ENCODE data around the gene MTHFR.

Gene MTHFR

DNA sequence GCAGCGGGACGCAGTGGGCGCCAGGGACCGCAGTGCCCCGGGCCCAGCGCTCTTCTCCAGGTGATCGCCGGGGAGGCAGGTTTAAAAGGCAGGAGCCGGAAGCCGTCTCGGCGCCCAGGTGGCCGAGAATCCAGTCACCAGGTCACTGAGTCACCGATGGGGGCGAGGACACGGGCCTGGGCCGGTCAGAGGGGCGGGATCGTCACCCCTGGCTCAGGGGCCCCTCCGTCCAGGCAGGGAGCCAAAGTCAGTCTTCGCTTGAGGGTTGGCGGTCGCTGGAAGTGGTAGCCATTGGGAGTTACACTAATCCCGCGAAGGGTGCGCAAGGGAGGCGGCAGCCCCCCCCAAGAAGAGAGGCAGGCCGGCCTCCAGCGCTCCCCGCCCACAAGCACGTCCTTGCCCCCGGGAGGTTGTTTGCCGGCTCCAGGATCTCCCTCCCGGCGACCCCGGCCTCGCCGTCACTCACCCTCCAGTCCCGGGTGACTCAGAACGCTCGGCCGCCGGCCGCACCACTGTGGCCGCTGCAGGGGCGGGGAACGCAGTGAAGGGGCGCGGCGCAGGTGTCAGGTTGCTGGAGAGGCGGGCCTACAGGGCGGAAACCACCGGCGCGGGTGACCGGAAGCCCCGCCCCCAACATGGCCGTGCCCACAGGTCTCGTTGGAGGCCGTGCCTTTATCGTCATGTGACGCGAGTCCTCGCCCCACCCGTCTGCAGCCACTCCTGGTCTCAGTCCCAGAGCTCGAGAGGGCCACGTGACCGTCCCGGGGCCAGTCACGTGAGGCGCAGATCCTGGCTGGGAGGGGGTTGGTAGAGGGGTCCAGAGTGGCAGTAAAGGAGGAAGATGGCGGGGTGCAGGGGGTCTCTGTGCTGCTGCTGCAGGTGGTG is at the start of gene MTHFR, which contains the start of gene CLCN6:
Gene MTHFR (minus strand): TSS at position 543 of the 885 bp plus-strand sequence. CDS start 2,848 bp downstream, outside the sequence.
Gene CLCN6 (plus strand): TSS at position 770 of the 885 bp plus-strand sequence. CDS start 72 bp downstream, at position 842.
- DNase-seq = peak; percentile 82

DNA sequence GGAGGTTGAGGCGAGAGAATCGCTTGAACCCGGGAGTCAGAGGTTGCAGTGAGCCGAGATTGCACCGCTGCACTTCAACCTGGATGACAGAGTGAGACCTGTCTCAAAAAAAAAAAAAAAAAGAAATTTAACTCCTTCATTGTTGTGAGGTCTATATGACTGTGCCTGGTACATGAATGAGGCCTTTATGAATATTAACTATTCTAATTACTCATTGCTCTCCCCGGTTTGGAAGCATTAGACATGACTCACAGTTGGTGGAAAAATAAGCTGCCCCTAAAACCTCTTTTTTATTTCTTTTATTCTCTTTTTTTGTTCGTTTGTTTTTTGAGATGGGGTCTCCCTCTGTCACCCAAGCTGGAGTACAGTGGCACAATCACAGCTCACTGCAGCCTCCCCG is 49.7 kb upstream of the MTHFR start:
- DNase-seq = no peak

DNA sequence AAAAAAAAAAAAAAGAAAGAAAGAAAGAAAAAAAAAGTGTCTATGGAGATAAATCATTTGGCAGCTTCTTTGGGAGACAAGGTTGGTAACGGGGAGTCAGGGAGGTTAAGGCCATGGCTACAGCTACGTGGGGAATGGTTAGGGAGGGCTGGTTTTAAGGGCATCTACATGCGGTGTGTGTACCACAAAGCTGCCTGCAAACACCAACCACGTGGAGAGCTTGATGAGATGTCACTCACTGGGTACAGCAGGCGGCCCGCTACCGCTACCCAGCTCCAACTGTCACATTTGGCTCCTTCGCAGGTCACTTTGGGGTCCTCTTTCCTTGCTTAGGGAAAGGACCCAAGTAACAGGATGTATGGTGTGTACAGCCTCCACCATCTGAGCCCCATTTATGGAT is 48.8 kb upstream of the MTHFR start:
- no peak for DNase-seq

DNA sequence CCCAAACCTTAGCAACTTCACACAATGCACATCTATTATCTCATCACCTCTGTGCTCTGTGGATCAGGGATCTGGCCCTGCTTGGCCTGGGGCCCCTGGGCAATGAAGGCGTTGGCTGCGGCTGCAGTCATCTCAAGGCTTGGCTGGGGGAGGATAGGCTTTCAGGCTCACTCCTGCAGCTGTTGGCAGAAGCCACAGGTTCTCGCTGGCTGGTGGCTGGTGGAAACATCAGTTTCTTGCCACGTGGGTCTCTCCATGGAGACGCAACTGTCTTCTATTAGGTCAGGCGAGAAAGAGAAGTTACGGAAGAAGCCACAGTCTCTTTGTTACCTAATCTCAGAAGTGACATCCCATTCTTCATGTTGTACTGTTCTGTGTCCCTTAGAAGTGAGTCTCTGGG is 45.4 kb upstream of the MTHFR start:
- DNase-seq = no peak

DNA sequence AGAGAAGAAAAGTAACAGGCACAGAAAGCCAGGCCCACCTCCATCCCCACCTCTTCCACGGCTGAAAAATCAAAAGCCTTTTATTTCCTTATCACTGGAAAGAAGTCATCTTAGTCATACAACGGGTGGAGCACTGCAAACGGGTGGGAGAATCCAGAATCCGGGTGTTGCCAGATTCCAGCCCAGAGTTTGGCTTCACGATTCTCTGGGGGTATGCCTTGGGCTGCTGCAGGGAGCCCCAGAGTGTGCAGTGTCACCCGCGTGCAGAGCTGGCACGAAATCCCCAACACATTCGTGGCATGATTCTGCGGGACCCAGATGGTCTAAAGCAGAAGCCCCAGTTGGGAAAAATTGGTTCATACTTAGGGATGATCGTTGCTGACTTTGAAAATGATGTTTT is 44.4 kb upstream of the MTHFR start:
- DNase-seq = no peak

DNA sequence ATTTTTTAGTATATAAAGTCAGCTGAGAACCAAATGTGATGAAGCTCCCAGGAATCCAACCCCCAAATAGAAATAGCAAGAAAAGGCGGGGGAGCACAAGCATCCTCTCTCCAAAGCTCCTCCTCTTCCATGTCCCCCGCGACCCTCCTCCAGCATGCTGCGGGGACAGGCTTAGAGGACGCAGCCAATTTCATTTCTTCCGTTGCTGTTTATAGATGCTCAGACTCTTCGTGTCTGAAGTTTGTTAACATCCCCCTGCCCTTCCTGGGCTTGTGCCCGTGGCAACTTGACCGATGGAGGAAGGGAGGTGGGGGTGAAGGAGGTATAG is 42.6 kb upstream of the MTHFR start:
- no peak for DNase-seq

DNA sequence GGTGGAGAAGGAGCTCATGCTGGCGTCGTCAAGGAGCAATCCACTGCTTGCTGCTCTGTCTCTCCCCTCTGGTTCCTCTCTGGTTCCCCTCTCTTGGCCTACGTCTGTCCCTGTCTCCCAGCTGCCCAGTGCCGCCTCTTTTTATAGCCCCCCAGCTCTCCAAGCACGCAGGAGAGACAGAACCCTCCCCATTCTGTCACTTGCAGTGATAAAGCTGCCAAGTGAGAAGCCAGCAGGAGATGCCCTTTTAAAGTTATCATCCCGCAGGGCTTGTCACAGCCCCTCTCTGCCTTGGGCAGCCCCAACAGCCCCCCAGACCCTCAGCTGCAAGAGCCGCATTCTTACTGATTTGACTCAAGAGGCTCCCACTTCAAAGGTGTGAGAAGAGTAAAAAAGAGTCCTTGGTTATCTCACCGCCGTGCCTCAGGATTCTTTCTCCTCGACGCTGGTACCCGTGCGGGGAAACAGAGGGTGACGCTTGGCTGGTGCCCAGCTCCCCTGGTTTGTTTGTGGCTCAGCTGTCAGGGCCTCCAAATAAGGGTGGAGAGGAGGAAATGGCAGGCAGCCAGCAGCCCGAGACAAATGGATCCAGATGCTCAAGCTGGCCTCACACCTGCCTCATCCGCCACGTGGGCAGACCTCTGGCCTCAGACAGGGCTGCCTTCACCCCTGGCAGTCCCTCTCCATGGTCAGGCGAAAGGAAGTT is 42.1 kb upstream of the MTHFR start, which contains the start of gene NPPA:
Gene NPPA (minus strand): TSS at position 117 of the 706 bp plus-strand sequence. CDS start 99 bp downstream, at position 18.
- peak; percentile 10 for DNase-seq

DNA sequence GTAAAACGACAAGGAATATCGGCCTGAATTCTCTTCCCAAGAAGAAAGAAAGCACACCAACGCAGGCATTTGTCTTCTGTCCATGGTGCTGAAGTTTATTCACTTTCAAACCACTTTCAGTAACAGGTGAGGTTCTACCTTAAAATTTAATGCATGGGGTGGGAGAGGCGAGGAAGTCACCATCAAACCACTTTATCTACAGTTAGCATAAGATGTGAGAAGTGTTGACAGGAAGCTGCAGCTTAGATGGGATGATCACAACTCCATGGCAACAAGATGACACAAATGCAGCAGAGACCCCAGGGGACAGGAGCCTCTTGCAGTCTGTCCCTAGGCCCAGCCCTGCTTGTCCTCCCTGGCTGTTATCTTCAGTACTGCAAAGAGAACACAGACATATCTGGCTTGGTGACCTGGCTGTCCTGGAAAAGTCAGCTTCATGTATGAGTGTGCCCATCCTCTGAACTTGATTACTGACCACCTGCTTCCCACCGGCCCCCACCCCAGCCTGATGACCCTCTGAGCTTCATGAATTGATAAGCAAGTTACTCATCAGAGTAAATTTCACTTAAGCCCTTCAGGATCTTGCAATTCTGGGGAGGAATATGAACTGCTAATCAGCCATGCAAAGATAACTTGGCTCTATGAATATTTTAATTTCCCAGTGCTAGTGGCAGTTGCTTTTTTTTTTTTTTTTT is 40.0 kb upstream of the MTHFR start:
- DNase-seq = no peak

DNA sequence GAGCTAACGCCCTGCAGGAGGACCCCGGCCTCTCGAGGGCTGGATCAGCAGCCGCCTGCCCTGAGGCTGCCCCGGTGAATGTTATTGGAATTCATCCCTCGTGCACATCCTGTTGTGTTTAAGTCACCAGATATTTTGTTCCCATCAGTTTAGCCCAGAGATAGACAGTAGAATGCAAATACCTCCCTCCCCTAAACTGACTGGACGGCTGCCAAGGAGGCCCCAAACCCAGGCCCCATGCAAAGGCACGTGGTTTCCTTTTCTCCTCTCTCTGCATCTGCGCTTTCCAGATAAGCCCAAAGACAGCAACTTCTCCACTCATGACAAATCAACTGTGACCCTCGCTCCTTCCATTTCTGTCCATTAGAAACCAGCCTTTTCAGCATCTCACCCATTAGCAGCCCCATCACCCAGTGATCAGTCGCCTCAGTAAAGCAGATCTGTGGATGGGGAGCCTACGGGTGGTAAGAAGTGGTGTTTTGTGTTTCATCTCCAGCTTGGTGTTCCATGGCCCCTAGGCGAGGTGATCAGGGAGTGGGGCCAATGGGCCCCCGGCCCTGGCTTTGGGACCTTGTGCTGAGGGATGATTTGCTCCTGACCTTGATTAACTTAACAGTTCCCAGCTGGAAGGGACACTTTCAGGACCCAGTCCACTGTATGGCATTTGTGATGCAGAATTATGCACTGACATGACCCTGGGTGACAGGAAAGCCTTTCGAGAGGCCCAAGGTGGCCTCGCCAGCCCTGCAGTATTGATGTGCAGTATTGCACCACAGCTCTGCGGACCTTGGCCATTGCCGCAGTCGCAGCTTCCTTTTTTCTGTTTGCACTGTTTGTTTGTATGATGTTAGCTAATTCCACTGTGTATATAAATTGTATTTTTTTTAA is 36.6 kb upstream of the MTHFR start:
- no peak for DNase-seq

DNA sequence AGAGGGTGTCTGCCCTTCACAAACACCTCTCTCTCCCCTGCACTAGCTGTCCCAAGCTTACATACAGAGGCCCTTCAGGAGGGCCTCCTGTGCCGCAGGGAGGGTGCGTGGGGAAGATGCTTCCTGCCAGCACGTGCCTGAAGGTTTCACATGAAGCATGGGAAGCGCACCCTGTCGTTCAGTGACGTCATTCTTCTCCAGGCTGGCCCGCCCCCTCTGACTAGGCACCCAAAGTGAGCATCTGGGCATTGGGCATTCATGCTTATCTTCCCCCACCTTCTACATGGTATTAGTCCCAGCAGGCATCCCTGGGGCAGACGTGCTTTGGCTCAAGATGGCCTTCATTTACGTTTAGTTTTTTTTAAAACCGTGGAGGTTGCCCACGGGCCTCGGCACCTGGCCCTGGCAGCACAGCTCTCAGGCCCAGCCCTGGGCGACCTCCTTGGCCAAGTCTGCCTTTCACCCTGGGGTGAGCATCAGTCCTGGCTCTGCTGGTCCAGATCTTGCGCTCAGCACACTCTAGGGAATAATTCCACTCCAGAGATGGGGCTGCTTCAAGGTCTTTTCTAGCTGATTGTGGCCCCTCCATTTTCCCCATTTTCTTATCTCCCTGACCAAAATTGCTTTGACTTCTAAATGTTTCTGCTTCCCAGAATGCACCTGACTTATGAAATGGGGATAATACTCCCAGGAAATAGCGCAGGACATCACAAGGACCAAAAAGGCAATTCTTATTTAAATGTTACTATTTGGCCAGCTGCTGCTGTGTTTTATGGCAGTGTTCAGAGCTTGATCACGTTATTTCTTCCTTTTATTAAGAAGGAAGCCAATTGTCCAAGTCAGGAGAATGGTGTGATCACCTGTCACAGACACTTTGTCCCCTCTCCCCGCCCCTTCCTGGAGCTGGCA is 35.7 kb upstream of the MTHFR start:
- DNase-seq = no peak

DNA sequence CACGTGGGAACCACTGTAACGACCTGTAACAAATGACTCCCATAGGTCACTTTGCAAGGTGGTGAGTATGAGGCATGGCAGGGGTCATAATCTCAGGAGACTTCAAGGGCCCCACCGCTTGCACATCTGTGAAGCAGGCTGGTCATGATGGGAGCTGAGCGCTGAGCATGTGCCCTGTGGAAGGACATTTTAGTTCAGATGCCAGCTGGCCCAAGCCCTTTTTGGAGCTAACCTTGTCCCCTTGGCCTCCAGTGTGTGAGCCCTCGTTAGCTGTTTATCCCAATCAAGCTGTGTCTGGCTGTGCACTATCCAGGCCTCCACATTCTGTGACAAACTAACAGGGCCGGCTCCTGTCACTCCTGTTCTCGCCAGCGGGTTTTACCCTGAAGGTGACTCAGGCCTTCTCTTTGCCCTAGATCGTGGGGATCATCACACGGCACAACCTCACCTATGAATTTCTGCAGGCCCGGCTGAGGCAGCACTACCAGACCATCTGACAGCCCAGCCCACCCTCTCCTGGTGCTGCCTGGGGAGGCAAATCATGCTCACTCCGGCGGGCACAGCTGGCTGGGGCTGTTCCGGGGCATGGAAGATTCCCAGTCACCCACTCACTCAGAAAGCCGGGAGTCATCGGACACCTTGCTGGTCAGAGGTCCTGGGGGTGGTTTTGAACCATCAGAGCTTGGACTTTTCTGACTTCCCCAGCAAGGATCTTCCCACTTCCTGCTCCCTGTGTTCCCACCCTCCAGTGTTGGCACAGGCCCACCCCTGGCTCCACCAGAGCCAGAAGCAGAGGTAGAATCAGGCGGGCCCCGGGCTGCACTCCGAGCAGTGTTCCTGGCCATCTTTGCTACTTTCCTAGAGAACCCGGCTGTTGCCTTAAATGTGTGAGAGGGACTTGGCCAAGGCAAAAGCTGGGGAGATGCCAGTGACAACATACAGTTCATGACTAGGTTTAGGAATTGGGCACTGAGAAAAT is 34.3 kb upstream of the MTHFR start:
- no peak for DNase-seq

DNA sequence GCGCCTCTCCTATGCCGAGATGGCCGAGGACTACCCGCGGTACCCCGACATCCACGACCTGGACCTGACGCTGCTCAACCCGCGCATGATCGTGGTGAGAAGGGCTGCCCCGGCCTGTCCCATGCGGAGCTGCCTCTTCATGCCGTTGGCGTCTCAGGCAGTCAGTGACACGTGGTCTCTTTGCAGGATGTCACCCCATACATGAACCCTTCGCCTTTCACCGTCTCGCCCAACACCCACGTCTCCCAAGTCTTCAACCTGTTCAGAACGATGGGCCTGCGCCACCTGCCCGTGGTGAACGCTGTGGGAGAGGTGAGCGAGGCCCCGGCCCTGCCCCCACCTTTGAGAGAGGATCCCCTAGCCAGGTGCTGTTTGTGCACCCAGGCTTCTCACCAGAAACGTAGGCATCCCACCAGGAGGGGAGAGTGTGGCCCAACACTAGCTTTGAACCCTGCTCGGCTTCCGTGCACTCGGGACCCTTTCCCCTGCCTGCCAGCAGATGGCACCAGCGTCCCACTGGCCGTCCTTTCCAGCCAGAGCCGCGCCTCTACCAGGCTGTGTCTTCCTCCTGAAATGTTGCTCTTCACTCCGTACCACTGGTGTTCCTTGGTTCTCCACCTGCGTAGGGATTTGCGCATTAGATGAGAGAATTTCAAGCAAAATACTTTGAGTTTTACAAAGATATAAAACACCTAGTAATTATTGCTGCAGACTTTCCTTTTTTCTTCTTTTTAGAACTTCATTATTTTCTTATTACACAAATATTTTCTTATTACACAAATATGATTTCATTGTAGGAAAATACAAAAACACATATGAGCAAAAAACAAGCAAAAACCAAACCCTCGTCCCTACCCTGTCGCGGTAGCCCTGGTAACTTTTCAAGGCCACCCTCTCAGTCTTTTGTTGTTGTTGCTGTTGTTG is 32.8 kb upstream of the MTHFR start:
- no peak for DNase-seq

DNA sequence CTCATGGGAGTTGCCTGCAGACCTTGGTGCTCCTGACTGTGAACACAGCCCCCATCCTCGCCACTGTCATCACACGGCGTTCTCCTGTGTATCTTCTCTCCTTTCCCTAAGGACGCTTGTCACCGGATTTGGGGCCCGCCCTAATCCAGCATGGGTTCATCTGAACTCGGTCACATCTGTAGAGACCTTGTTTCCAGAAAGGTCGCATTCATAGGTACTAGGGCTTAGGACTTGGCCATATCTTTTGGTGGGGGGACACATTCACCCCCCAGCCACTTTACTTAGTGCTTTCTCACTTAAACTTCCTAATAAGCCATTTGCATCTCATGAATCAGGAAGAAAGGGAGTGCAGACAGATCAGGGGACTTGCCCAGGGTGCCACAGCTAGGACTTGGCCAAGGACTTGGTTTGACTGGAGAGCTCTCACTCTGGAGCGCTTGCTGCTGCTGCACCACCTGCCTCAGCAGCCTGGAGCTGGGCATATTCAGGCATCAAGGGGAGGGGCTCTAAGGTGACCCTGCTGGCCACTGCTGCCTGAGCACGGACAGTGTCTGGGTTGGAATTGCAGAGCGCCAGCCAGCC is 32.1 kb upstream of the MTHFR start:
- no peak for DNase-seq

DNA sequence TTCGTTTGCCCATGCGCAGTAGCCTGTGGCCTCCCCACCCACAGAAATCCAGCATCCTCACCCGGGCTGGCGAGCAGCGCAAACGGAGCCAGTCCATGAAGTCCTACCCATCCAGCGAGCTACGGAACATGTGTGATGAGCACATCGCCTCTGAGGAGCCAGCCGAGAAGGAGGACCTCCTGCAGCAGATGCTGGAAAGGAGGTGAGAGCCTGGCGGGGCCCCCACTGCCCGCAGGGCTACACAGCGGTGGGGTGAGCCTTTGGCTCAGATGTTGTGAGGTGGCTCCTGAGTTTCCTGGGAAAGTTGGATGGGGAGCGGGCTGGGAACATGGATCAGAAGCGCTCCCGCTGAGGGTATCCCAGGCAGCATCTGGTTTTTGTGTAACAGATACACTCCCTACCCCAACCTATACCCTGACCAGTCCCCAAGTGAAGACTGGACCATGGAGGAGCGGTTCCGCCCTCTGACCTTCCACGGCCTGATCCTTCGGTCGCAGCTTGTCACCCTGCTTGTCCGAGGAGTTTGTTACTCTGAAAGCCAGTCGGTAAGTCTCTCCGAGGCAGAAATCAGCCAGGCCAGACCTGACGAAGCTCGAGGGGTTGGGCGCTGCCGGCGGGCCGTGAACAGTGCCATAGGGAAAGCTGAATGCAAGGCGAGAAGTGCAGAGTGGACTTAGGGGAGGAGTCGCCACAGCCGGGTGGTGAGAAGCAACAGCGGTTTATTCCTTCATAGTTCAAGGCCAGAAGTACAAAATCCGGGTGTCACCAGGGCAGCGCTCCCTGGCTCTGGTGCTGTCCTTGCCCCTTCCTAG is 31.4 kb upstream of the MTHFR start:
- DNase-seq = no peak

DNA sequence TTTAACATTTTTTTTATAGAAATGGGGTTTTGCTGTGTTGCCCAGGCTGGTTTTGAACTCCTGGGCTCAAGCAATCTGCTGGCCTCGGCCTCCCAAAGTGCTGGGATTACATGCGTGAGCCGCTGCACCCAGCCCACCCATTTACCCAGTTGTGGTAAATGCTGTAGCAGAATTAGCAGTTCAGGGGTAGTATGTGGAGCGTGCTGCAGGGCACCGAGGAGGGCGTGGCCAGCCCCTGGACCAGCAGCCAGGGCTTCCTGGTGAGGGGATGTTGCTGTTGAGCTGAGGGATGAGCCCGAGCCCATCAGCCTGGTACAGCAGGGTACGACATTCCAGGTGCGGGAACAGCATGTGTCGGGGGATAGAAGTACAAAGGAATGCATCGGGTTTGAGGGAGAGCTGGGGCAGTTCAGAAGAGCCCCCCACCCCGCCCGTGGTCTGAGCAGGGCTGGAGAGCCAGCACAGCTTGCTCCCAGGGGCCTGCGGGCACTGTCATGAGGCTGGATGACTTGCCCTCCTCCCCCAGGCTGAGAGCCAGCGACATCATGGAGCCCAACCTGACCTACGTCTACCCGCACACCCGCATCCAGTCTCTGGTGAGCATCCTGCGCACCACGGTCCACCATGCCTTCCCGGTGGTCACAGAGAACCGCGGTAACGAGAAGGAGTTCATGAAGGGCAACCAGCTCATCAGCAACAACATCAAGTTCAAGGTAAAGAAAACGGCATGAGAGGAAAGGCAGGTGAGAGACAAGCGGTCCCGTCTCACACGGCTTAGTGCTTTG is 29.9 kb upstream of the MTHFR start:
- DNase-seq = no peak

DNA sequence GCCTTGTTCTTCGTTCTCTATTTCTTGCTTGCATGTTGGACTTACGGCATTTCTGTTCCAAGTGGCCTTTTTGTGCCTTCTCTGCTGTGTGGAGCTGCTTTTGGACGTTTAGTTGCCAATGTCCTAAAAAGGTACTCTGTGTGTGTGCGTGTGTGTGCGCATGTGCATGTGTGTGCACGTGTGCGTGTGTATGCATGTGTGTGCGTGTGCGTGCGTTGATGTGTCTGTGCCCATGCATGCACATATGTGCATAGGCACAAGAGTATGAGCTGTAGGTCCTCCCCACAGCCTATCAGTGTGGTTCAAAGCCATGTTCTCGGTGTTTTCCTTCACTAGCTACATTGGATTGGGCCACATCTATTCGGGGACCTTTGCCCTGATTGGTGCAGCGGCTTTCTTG is 28.1 kb upstream of the MTHFR start:
- no peak for DNase-seq

DNA sequence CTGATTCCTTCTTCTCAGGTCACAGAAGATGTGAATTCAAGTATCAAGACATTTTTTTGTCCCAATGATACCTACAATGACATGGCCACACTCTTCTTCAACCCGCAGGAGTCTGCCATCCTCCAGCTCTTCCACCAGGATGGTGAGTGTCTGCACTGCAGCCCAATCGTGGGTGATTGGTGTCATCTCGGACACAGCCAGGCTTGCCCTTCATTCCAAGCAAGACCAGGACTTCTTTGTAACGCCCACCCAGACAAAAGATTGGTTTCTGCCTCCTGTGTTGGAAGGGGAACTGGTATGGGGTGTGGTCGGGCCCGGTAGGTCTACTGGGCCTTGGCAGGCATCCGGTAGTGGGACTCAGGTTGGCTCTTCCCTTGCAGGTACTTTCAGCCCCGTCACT is 27.7 kb upstream of the MTHFR start:
- no peak for DNase-seq

All from NCI-H748 treated with DMSO at 0.1 percent for 48 hours (cell line).